GM19238 (cell line): ENCODE data around the gene BCAS4.
"Not testable (repeated sequence)": the region's sequence is repeated elsewhere in the genome, so short reads cannot be mapped to it uniquely, and the experiment has no call there.

ENCODE experiments used
- DNase-seq: peaks from one replicate; pipeline ENCODE4 v3.0.0; 2011; ENCODE audit warnings: low spot score; ENCODE audit not compliant: insufficient read length

The BCAS4 gene

GRCh38 chr20:50874758-50875665 is 80.2 kb downstream of the BCAS4 start:
- DNase-seq = no peak

- no peak for DNase-seq
Measured at GRCh38 chr20:50876063-50876685, 81.3 kb downstream of the BCAS4 start.

GRCh38 chr20:50876816-50877215 is 82.0 kb downstream of the BCAS4 start:
- DNase-seq = no peak

GRCh38 chr20:50877232-50877743 is 82.4 kb downstream of the BCAS4 start:
- no peak for DNase-seq

GRCh38 chr20:50879649-50880550 is 85.0 kb downstream of the BCAS4 start:
- no peak for DNase-seq

- DNase-seq = not testable (repeated sequence)
Measured at GRCh38 chr20:50881759-50882424, 87.0 kb downstream of the BCAS4 start.

- no peak for DNase-seq
Measured at GRCh38 chr20:50883856-50884255, 89.0 kb downstream of the BCAS4 start.

- no peak for DNase-seq
Measured at GRCh38 chr20:50885068-50885467, 90.2 kb downstream of the BCAS4 start.

- no peak for DNase-seq
Measured at GRCh38 chr20:50885781-50886180, 90.9 kb downstream of the BCAS4 start.

GRCh38 chr20:50886184-50886790 is 91.4 kb downstream of the BCAS4 start:
- DNase-seq = no peak

- DNase-seq = no peak
Measured at GRCh38 chr20:50887576-50887975, 92.7 kb downstream of the BCAS4 start.

GRCh38 chr20:50891138-50891537 is 96.3 kb downstream of the BCAS4 start:
- DNase-seq = no peak

- no peak for DNase-seq
Measured at GRCh38 chr20:50892394-50892793, 97.5 kb downstream of the BCAS4 start.

- no peak for DNase-seq
Measured at GRCh38 chr20:50893620-50894019, 98.8 kb downstream of the BCAS4 start.

GRCh38 chr20:50895111-50895830 is 100.4 kb downstream of the BCAS4 start:
- DNase-seq = no peak

- no peak for DNase-seq
Measured at GRCh38 chr20:50898475-50898874, 103.6 kb downstream of the BCAS4 start.

- DNase-seq = no peak
Measured at GRCh38 chr20:50900261-50900660, 105.4 kb downstream of the BCAS4 start.

GRCh38 chr20:50901301-50901700 is 106.4 kb downstream of the BCAS4 start:
- DNase-seq = no peak

- no peak for DNase-seq
Measured at GRCh38 chr20:50903353-50904051, 108.6 kb downstream of the BCAS4 start.
